ENCODE results near the gene FKBP11. TPM values are rescaled to one million over a fixed set of nuclear protein-coding genes. Genes with fewer than 3 reads are reported as not detected.

The FKBP11 gene
- total RNA-seq, 4 donors from 2014 or later = 4.9 to 8.1 (median 7.8) TPM

DNA sequence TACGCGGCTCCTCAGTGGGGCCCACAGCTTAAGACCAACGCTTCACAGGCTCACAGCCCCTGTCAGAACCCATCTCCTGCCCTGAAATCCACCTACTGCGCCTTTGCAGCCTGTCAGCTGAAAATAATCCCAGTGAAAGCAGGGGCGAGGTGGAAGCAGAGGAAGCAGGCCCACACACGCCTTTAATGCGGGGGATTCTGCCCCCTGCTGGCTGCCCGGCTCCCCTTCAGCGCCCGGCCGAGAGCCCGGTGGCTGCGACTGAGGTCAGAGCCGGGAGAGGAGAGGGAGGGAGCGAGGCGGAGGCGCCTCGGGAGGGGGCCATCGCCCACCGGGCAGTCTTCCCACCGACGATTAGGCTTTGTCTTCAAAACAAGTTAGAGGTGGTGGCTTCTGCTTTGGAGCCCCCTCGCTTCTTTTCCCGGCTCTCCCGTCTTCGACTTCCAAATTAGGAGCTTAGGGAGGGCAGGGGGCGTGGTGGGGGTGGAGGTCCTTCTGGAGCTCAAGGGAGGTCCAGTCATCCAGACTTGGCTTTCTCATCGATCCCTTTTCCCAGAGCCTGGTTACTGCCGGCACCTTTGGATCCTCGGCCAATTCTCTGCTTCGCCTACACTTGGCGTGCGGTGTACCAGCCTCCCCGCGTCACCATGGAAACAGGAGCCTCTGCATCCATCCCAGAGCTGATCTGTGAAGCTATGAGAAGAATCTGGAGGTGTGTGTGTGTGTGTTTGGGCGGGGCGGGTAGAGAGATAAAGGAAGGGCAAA, 34.5 kb downstream of the FKBP11 start:
- peaks cover 7 to 13% (median 10%) of the 10 kb centered on the region in 4 donors for H3K4me1 ChIP-seq
- intact Hi-C loops (cut with DNase I) = loop anchor here (1.0 kb wide), 1 partner anchor 38 kb away; no protein-coding TSS in a partner anchor
- TF ChIP-seq POLR2AphosphoS5 (IDR thresholded peaks at IDR 0.05) = peak in 1 of 2 donors; percentile 49
- TF ChIP-seq, protein P1, sequence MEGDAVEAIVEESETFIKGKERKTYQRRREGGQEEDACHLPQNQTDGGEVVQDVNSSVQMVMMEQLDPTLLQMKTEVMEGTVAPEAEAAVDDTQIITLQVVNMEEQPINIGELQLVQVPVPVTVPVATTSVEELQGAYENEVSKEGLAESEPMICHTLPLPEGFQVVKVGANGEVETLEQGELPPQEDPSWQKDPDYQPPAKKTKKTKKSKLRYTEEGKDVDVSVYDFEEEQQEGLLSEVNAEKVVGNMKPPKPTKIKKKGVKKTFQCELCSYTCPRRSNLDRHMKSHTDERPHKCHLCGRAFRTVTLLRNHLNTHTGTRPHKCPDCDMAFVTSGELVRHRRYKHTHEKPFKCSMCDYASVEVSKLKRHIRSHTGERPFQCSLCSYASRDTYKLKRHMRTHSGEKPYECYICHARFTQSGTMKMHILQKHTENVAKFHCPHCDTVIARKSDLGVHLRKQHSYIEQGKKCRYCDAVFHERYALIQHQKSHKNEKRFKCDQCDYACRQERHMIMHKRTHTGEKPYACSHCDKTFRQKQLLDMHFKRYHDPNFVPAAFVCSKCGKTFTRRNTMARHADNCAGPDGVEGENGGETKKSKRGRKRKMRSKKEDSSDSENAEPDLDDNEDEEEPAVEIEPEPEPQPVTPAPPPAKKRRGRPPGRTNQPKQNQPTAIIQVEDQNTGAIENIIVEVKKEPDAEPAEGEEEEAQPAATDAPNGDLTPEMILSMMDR (IDR thresholded peaks at IDR 0.05) = peak; percentile 86 to 97 (median 90)
- no peak for TF ChIP-seq EP300 (IDR thresholded peaks at IDR 0.05)
- TF ChIP-seq POLR2A (IDR thresholded peaks at IDR 0.05; ENCODE audit: low read depth) = no peak
- H3K4me3 ChIP-seq = peak overlapping the region; percentile 31 to 47 (median 41)
- H3K9me3 ChIP-seq = no peaks in the 10 kb centered on the region
- peaks cover 0 to 10% (median 0%) of the 10 kb centered on the region in 4 donors for H3K27me3 ChIP-seq
- WGBS = 5% methylated on average over 29 of the region's 37 CpGs
- no peaks in the 10 kb centered on the region for H3K36me3 ChIP-seq
- H3K27ac ChIP-seq (replicated peaks in 1 of 4) = no peak overlapping the region
- no peak for DNase-seq (ENCODE audit: extremely low spot score)

- no peak for DNase-seq (ENCODE audit: extremely low spot score)
- H3K4me3 ChIP-seq = no peak overlapping the region
Measured at GRCh38 chr12:48889679-48890078, 35.6 kb downstream of the FKBP11 start.

GRCh38 chr12:48883305-48884161, 41.8 kb downstream of the FKBP11 start:
- peaks cover 8 to 20% (median 14%) of the 10 kb centered on the region in 4 donors for H3K4me1 ChIP-seq
- intact Hi-C loops (cut with DNase I) = no loop called here

More at GRCh38 chr12:48889679-48890078, 35.6 kb downstream of the FKBP11 start:
- no peak overlapping the region for H3K27ac ChIP-seq (replicated peaks in 1 of 4)
- peaks cover 7 to 13% (median 10%) of the 10 kb centered on the region in 4 donors for H3K4me1 ChIP-seq
- no peaks in the 10 kb centered on the region for H3K9me3 ChIP-seq
- intact Hi-C loops (cut with DNase I) = loop anchor here (1.0 kb wide), 1 partner anchor 36 kb away; no protein-coding TSS in a partner anchor
- 86% methylated on average over 3 of the region's 3 CpGs for WGBS
- H3K27me3 ChIP-seq = peaks cover 0 to 10% (median 0%) of the 10 kb centered on the region in 4 donors
- TF ChIP-seq, protein P1 (IDR thresholded peaks at IDR 0.05) = no peak
- no peak for TF ChIP-seq EP300 (IDR thresholded peaks at IDR 0.05)
- TF ChIP-seq POLR2A (IDR thresholded peaks at IDR 0.05; ENCODE audit: low read depth) = no peak
- TF ChIP-seq POLR2AphosphoS5 (IDR thresholded peaks at IDR 0.05) = no peak
- H3K36me3 ChIP-seq = no peaks in the 10 kb centered on the region

DNA sequence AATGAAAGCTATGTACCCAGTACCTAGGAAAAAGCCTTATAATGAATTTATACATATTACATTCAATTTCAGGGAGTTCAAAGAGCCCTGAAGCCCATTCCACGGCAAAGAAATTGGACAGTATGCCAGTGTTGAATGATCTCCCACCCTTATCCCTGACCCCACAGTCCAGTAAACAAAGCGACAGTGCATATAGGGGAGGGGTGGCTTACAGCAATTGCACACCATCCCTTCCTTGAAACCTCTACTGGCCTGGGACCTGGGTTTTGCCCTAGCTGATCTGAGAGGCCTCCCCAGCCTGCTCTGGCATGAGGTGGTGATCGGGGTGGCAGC, 42.4 kb downstream of the FKBP11 start:
- no peak for DNase-seq (ENCODE audit: extremely low spot score)
- Histone ChIP-seq H3K4me1 (peaks cover 8 to 20% (median 14%) of the 10 kb centered on the region in 4 donors), H3K36me3 (no peaks in the 10 kb centered on the region), H3K4me3 (no peak overlapping the region), H3K9me3 (no peaks in the 10 kb centered on the region), H3K27me3 (peaks cover 0 to 44% (median 1%) of the 10 kb centered on the region in 4 donors), H3K27ac (replicated peaks in 1 of 4) (peak overlapping the region; percentile 7 to 31 (median 28))
- TF ChIP-seq EP300 (IDR thresholded peaks at IDR 0.05) (no peak), POLR2A (IDR thresholded peaks at IDR 0.05; ENCODE audit: low read depth) (no peak), POLR2AphosphoS5 (IDR thresholded peaks at IDR 0.05) (no peak)
- TF ChIP-seq, protein P1 (IDR thresholded peaks at IDR 0.05) = no peak
- intact Hi-C loops (cut with DNase I) = no loop called here
- WGBS = 79% methylated on average over 3 of the region's 3 CpGs

More at GRCh38 chr12:48883305-48884161, 41.8 kb downstream of the FKBP11 start:
- 65% methylated on average over 13 of the region's 13 CpGs for WGBS
- Histone ChIP-seq H3K27me3 (peaks cover 0 to 39% (median 1%) of the 10 kb centered on the region in 4 donors), H3K9me3 (no peaks in the 10 kb centered on the region), H3K27ac (replicated peaks in 1 of 4) (peak overlapping the region in 1 of 4 donors; percentile 28), H3K4me3 (no peak overlapping the region), H3K36me3 (no peaks in the 10 kb centered on the region)
- TF ChIP-seq, protein P1 (IDR thresholded peaks at IDR 0.05) = no peak
- no peak for TF ChIP-seq POLR2A (IDR thresholded peaks at IDR 0.05; ENCODE audit: low read depth)
- no peak for TF ChIP-seq EP300 (IDR thresholded peaks at IDR 0.05)
- TF ChIP-seq POLR2AphosphoS5 (IDR thresholded peaks at IDR 0.05) = no peak
- no peak for DNase-seq (ENCODE audit: extremely low spot score)
